GM19043 (cell line): ENCODE measurements around the gene COL25A1.
A peak's percentile ranks its signal among the peaks of the same experiment; 100 is the strongest.
"Not testable (repeated sequence)": the region's sequence is repeated elsewhere in the genome, so short reads cannot be mapped to it uniquely, and the experiment has no call there.

Experiments
- ATAC-seq: cut with Tn5 transposase; IDR thresholded peaks from one replicate; pipeline ENCODE4 v1.9.1; 2021; ENCODE audit warnings: low read depth; ENCODE audit not compliant: unreplicated experiment

COL25A1 gene

DNA sequence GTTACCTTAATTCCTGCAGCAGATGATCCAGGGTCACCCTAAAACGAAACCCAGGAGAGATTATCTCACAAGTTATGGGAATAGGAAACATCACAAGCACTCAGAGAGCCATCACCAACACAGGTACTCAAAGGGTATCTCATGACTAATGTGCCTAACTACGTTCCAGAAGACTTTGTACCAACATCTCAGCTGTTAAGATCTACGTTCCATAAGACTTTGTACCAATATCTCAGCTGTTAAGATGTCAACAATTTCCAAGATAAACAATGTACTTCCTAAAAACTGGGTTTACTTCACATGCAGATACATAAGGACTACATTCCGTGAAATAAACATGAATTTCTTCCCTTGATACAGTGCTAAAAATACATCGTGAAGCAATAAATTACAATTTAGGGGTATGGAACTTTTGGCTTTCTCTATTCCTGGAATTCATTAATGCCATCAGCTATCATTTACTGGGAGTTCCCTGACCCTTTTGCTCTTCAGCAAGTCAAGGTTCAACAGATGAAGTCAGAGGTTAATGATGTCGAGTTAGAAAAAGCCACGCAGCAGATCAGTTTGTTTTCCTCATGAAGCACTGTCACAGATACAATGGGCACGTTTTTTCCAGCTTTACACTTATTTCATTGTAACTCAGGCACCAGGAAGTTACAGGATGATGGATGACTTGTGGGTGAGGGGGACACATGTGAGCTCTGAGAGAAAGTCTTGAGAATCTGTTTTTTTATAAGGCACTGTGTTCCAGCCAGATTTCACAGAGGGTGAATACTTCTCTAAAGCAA, 412.6 kb downstream of the COL25A1 start:
- ATAC-seq: no peak

GRCh38 chr4:108888769-108889168, 413.7 kb downstream of the COL25A1 start:
- no peak for ATAC-seq

GRCh38 chr4:108887034-108887433, 415.4 kb downstream of the COL25A1 start:
- no peak for ATAC-seq

DNA sequence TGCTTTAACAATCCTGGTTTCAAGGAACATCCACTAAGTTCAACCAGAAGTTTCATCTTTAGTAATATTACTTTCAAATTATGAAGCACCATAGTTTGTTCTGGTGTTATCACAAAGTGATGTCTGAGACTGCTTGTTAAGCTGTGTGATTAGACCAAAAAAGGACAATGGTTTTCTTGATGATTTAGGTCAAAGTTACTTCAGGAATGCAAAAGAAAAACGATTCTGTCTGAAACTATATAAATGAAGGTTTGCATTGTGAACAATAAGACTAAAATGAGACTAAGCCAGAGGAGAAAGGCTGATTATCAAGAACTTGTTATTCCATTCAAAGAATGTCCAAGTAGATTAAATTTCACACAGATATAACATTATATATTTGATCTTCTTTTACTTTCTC, 417.2 kb downstream of the COL25A1 start:
- ATAC-seq: no peak

DNA sequence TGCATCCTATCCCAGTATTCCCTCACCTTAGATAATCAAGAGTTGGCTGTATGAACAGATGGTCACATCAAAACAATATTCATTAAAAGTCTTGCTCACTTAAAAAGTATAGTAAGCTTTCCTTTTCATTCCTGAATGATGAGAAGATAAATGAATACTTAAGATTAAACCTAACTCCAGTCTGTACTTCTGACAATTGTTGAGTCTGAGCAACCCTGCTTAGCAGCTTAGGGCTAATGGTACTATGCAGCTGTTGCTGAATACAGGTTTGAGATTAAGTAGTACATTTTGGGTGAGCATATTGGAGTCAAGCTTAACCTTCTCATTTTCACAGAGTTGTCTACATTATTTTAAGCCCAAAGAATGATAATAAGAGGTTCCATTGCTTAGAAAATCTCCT, 417.9 kb downstream of the COL25A1 start:
- no peak for ATAC-seq

DNA sequence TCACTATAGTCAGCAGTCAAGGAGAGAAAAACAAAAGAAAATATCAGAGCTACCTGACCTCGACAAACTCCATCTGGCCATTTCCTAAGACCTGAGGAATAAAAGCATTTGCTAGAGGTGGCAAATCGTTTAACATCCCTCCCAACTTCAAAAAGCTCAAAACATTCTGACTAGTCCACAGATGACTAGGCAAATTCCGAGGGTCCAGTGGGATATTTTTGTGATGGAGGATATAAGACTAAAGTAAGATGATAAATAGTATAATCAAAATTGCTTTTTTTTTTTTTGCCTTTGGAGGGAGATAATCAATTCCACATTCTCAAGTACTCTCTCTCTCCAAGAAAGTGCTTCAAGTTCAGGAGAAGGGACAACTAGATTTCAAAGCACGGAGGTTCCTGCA, 420.5 kb downstream of the COL25A1 start:
- ATAC-seq: no peak

DNA sequence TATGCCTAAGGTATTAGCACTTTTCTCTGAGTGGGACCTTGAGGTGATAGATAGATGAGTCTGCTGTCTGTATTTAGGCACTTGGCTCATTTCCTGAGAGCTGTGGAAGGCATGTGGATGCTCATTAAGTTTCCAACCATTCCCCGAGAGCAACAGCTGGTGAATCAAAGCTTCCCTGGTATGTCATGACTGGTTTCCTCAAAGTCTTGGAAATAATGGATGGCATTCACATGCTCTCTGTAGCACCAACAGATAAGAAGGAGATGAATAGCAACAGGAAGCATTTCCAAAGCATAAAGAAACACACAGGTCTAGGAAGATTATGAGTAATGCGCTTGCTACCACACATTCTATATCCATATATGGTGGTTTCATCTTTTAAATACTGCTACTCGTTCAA, 421.3 kb downstream of the COL25A1 start:
- ATAC-seq: no peak

GRCh38 chr4:108878806-108879205, 423.7 kb downstream of the COL25A1 start:
- ATAC-seq: no peak

- ATAC-seq: no peak
These were observed 424.6 kb downstream of the COL25A1 start for GRCh38 chr4:108877821-108878220.

DNA sequence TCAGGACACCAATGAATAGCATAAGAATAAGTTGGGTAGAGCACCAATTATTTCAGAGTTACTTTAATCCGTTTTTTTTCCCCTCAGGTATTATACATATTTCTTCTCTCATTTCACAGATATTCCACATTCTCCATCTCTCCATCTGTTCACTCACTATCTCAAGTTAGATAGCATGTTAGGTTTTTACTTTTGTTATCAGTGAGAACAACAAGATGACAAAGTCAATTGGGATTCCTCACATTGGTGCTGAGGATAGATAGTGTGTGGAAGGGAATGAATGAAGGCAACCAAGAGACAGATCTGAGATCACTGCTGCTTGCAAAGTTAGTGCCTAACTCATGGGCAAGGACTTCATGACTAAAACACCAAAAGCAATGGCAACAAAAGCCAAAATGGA, 427.7 kb downstream of the COL25A1 start:
- no peak for ATAC-seq

- ATAC-seq: not testable (repeated sequence)
These were observed 432.5 kb downstream of the COL25A1 start for GRCh38 chr4:108869970-108870369.

DNA sequence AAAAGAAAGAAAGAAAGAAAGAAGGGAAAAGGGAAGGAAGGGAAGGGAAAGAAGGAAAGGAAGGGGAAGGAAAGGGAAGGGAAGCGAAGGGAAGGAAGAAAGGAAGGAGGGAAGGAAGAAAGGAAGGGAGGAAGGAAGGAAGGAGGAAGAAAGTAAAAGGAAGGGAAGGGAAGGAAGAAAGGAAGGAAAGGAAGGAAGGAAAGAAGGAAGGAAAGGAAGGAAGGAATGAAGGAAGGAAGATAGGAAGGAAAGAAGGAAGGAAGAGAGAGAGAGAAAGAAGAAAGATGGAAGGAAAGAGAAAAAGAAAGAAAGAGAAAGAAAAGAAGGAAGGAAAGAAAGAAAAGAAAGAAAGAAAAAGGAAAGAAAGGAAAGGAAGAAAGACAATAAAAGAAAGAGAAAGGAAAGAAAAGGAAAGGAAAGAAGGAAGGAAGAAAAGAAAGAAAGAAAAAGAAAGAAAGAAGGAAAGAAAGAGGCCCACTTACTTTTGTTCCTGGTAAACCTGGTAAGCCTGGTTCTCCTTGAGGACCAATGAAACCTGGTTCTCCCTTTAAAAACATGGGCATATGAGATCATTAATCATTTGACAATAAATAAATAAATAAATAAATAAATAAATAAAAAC, 433.7 kb downstream of the COL25A1 start:
- ATAC-seq: no peak

GRCh38 chr4:108867476-108867875, 435.0 kb downstream of the COL25A1 start:
- ATAC-seq: no peak

DNA sequence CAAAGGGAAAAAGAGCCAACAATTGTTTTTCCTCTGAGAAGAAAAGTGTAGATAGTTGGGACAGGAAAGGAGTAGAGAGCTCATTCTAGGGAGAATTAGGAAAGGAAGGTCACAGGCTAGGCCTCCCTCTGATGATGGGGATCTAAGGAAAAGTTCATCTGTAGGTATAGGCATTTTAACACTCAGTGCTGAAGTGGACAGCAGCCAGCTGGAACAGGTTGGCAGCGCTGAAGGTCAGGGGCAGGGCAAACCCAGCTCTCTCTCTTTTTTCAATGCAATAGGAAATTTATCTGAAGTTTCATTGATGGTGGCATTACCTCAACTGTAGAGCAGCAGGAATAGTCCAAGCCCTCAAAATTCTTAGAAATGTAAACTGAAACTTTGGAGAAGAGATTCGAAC, 441.1 kb downstream of the COL25A1 start:
- no peak for ATAC-seq

DNA sequence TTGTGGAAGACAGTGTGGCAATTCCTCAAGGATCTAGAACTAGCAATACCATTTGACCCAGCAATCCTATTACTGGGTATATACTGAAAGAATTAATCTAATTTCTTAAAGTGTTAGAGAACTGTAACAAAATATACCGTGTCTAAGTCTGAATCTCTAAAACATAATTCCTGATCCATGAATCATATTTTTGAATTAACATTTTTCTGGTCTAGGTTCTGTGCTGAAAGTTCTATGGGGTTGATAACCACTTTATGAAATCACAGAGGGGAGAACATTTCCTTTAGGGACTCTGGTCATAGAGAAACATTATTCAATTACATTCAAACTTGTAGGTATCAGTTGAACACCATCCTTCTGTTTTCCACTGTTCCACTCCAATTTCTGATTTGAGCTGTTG, 447.7 kb downstream of the COL25A1 start:
- ATAC-seq: no peak

- no peak for ATAC-seq
These were observed 449.8 kb downstream of the COL25A1 start for GRCh38 chr4:108852691-108853090.

DNA sequence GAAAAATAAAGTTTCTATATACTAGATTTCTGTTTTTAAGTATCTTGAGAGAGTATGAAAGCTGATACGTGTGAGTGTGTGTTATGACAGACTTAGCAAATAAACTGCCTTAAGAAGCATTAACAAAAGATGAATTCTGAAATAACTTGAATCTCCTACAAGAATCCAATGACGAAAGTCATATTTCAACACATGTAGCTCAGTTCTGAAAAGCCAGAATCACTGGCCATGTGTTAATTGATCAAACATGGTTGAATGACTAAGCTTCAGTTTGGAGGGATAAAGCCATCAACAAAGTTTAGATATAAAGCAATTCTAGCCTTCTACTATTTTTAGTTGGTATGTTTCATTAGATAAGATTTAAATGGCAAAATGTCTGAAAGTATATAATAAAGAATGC, 451.1 kb downstream of the COL25A1 start:
- ATAC-seq: no peak

DNA sequence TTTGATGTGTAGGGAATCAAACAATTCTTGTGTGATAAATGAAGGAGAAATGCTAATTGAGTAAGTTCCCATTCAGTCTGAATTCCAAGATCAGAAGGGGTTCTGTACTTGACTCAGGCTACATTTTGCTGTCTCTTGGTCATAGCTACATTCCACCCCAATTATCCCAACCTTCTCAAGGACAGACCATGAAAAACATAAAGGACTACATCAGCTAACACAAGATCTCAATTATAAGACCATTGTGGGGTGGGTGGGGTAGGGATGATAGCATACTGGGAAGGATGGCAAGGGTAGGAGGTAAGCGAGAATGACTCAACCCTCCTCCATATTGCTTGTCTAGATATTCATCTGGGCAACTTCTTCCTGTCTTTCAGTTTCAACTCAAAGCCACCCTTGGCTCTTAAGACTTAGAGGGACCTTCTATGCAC, 452.2 kb downstream of the COL25A1 start:
- ATAC-seq: no peak

DNA sequence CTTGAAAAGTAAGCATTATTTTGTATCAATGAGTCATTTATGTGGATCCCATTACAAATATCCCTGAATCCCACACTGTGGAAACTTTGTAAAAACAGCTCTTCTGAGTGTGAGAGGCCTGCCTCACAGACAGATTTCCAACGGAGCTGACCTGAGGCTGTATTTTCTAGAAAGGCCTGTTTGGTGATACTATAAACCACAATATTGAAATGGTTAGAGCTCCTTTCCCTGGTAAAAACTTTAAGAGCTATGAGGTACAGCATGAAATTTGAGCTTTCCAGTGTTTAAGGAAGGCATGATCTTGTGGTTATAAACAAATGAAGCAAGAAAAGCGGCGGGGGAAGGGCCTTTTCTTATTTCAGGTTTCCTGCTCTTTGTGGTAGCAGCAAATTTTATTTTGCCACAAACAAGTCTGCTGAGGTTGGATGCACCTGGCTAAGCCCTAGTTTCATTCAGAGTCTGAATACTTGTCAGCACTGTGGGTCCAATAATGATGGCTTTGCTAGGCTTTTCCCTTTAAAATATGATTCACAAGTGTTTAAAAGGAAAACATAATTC, 452.8 kb downstream of the COL25A1 start:
- ATAC-seq: peak; percentile 97

DNA sequence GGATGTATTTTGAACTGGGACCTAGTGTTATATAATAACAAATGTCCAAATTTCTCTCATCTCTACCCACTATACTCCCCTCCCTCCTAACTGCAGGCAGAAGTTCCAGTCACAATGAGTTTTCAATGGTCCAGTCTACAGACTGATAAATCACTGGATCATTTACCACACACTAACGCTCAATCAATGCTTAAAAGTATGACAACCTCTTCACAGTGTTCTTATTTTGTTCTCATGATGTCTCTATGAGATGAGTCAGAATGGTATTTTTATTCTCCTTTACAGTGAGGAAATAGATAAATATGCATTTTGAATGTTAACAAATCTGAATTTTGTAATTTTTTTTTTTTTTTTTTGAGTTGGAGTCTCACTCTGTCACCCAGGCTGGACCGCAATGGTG, 455.9 kb downstream of the COL25A1 start:
- no peak for ATAC-seq

DNA sequence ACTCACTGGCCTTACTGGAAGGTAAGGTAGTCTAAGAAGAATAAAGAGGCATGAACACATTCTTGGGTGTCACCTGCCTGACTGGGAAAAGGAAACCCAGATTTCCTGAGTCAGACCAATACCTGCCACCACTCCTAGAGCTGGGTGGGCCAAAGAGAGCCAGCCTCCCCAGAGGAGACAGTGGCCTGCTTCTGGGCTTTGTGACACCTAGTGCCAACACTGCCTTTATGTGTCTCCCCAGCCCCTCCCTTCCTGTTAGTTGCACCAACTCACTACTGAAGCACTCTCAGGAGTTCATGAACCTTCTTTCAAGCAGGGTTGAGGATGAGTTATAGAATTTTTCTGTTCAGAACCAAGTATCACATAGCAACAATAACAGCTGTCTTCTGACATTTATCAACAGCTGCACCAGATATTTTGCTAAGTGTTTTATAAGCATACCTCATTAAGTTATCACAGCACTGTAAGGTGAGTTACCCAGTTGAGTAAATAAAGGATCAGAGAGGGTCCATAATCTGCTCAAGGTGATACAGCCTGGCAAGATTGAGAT, 462.0 kb downstream of the COL25A1 start:
- no peak for ATAC-seq

- no peak for ATAC-seq
These were observed 463.1 kb downstream of the COL25A1 start for GRCh38 chr4:108839333-108839732.
